ENCODE data around the gene TBL1XR1. TPM values are rescaled to one million over a fixed set of nuclear protein-coding genes. Genes with fewer than 3 reads are reported as not detected.

TBL1XR1 gene
- total and polyA plus RNA-seq, 2 of the 4 experiments (the other 2 are of a cell fraction): 25.2 to 170 TPM

DNA sequence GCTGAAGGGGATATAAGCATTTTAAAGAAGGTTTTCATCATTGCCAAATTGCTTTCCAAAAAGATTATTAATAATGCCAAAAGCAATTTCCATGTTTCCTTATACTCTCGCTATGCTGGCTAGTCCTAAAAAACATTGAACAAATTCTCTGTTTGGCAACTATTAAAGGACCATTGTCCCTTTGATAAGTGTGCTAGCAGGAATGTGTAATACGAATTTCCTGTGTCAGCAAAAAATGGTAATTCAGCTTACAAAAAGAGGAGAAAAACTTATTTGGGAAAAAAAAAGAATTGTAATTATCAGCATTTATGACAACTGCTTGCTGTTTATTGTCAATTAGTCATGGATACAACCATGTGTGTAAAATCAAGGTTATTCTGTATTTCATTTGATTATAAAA, 138.6 kb downstream of the TBL1XR1 start:
- Histone ChIP-seq H3K9me3 (ENCODE audit: control insufficient read depth, insufficient read depth, low read length) (no peaks in the 10 kb centered on the region), H3K14ac (replicated peaks; ENCODE audit: low read depth, low read length) (no peak overlapping the region), H3K4ac (ENCODE audit: low read depth, low read length) (no peak overlapping the region), H2AFZ (replicated peaks; ENCODE audit: low read length, poor library complexity) (no peak overlapping the region), H3K9ac (ENCODE audit: low read depth, low read length) (no peak overlapping the region), H2BK120ac (ENCODE audit: low read depth, low read length) (no peak overlapping the region), H2BK15ac (ENCODE audit: low read depth, low read length) (no peak overlapping the region), H3K18ac (ENCODE audit: low read depth, low read length) (no peak overlapping the region), H3K79me1 (ENCODE audit: low read depth in 1 of 2, low read length in 2 of 2) (peaks cover 27 to 66% of the 10 kb centered on the region in 2 experiments; a peak in 3 of 4 replicates), H3K56ac (ENCODE audit: extremely low read depth, insufficient read depth, low read length) (no peak overlapping the region), H4K20me1 (ENCODE audit: insufficient read depth, low read length) (no peaks in the 10 kb centered on the region; the same call in 1 of the 2 replicates), H3K4me1 (ENCODE audit: control insufficient read depth, insufficient read depth, low read length) (peaks cover 3% of the 10 kb centered on the region), H4K8ac (ENCODE audit: low read depth in 2 of 2, low read length in 2 of 2) (no peak overlapping the region), H2AK5ac (ENCODE audit: low read depth, low read length) (no peak overlapping the region), H2BK5ac (ENCODE audit: low read depth, low read length, poor library complexity, severe bottlenecking) (no peak overlapping the region), H2BK20ac (ENCODE audit: low read depth, low read length) (no peak overlapping the region), H3K27me3 (ENCODE audit: control insufficient read depth, insufficient read depth, low read length) (no peaks in the 10 kb centered on the region), H2AK9ac (replicated peaks; ENCODE audit: low read depth, low read length, poor library complexity) (no peak overlapping the region), H4K91ac (ENCODE audit: insufficient read depth, low read depth, low read length) (no peak overlapping the region), H3K4me3 (ENCODE audit: insufficient read depth, low read depth, low read length) (no peak overlapping the region), H3K27ac (ENCODE audit: insufficient read depth, low read length) (no peak overlapping the region), H3K36me3 (ENCODE audit: control insufficient read depth, insufficient read depth, low read length) (peaks cover 1% of the 10 kb centered on the region), H3K23ac (ENCODE audit: low read depth, low read length) (no peak overlapping the region), H3K4me2 (ENCODE audit: low read depth, low read length) (no peak overlapping the region), H4K5ac (ENCODE audit: low read depth, low read length) (no peak overlapping the region), H3K9me1 (ENCODE audit: insufficient read depth, low read length) (no peaks in the 10 kb centered on the region; the same call in 1 of the 2 replicates)
- intact Hi-C loops (cut with micrococcal nuclease): loop anchor here (10.0 kb wide), 1 partner anchor 766 kb away; no protein-coding TSS in a partner anchor
- no CpG with 5 or more reads among the region's 2 CpGs for WGBS, 2 experiments (ENCODE audit: extremely low coverage in 2 of 2, insufficient read length in 1 of 2)
- no peak for DNase-seq
- dilution Hi-C loops (cut with HindIII; ENCODE audit: low sequenced_read_pairs, unreplicated experiment): no loop called here
- in situ Hi-C loops (cut with MboI; ENCODE audit: low sequenced_read_pairs): loop anchor here (10.0 to 25.0 kb wide), 3 partner anchors 296 to 1326 kb away; no protein-coding TSS in a partner anchor
- CTCF ChIA-PET: no interaction called here
- no peak for ATAC-seq (ENCODE audit: low read depth)
- POLR2A ChIA-PET (ENCODE audit: unreplicated experiment): no interaction called here
- no TSS peak for BruUV-seq (replicated peaks)
- no peak for TF ChIP-seq POLR2A (IDR thresholded peaks at IDR 0.05; ENCODE audit: low read depth, low read length)
- TF ChIP-seq MAFK (IDR thresholded peaks at IDR 0.05; ENCODE audit: low read depth, low read length): peak; percentile 98

Measured in IMR-90 (cell line).